A172 (cell line): ENCODE measurements around the gene WNT9B. TPM values are rescaled to one million over a fixed set of nuclear protein-coding genes. Genes with fewer than 3 reads are reported as not detected.

Experiments used
- DNase-seq: peaks from one replicate; pipeline ENCODE4 v3.0.0-alpha.2; 2015; ENCODE audit warnings: low spot score
- total RNA-seq: library from RNA; depleted of rRNA; stranded (reverse); fragments of >200 nt; shearing (Covaris generic); gene quantifications from 2 replicates; pipeline ENCODE4 v1.2.3, GENCODE V29; 2014; rRNA removed

WNT9B gene
- not detected in 2 replicates for total RNA-seq

GRCh38 chr17:46851029-46851741 lies at the start of gene WNT9B:
TSS of gene WNT9B (plus strand) at chr17:46851583. CDS start at chr17:46851639, 56 bp downstream.
- DNase-seq: no peak

- DNase-seq: no peak
These were observed 48.6 kb upstream of the WNT9B start for GRCh38 chr17:46802800-46803199.

GRCh38 chr17:46803544-46803943 lies 47.8 kb upstream of the WNT9B start:
- no peak for DNase-seq

GRCh38 chr17:46805771-46806170 lies 45.6 kb upstream of the WNT9B start:
- DNase-seq: no peak

GRCh38 chr17:46809110-46809571 lies 42.2 kb upstream of the WNT9B start:
- no peak for DNase-seq

GRCh38 chr17:46810837-46811236 lies 40.5 kb upstream of the WNT9B start:
- DNase-seq: no peak

- peak; percentile 86 for DNase-seq
These were observed 39.3 kb upstream of the WNT9B start for GRCh38 chr17:46811978-46812583.

- no peak for DNase-seq
These were observed 38.6 kb upstream of the WNT9B start for GRCh38 chr17:46812624-46813318.

- no peak for DNase-seq
These were observed 37.5 kb upstream of the WNT9B start for GRCh38 chr17:46813920-46814319.

GRCh38 chr17:46814446-46814845 lies 36.9 kb upstream of the WNT9B start:
- no peak for DNase-seq

- no peak for DNase-seq
These were observed 35.7 kb upstream of the WNT9B start for GRCh38 chr17:46815474-46816353.

- no peak for DNase-seq
These were observed 34.1 kb upstream of the WNT9B start for GRCh38 chr17:46817151-46817900.

- no peak for DNase-seq
These were observed 33.5 kb upstream of the WNT9B start for GRCh38 chr17:46817901-46818209.

GRCh38 chr17:46818316-46818928 lies 33.0 kb upstream of the WNT9B start, which contains the start of gene WNT3:
TSS of gene WNT3 (minus strand) at chr17:46818692. CDS start at chr17:46818597, 95 bp downstream.
- no peak for DNase-seq

- DNase-seq: no peak
These were observed 32.2 kb upstream of the WNT9B start for GRCh38 chr17:46818929-46819859.

GRCh38 chr17:46819906-46820351 lies 31.5 kb upstream of the WNT9B start:
- DNase-seq: no peak

- no peak for DNase-seq
These were observed 30.6 kb upstream of the WNT9B start for GRCh38 chr17:46820592-46821450.
